ENCODE data around the gene SPTLC3.

Gene SPTLC3

DNA sequence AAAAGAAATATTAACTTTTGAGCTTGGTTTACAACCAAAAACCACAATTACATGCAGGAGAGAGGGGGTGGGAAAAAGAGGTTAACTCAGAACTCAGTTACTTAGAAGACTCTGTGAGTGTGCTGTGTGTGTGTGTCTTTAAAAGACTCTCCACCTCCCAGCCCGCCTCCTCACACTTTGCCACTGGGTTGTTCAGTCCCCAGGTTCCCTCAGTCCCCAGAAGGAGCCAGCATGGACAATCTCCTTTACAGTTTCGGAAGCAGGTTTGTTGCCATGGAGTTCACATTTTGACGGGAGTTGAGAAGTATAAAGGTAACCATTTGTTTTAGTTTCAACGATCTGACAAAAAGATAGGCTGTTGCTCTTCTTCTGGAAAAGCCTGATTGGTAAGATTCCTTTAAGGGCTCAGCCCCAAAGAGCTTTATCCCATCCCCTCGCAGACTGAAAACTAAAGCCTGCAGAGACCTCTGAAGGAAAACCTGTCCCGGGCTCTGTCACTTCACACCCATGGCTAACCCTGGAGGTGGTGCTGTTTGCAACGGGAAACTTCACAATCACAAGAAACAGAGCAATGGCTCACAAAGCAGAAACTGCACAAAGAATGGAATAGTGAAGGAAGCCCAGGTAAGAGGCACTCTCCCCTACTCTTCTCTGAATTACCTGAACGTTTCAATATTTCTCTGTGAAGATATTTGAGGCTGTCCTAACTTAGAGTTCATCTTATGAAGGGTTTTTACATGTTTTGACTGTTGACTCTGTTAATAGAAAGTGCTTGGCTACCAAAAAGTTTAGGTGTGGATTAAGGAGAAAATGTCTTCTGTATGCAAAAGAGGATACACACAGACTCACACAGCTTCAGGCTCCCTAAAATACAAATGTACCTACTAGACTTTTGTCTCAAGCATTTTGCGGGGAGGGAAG is at the start of gene SPTLC3:
SPTLC3 (plus strand) TSS at position 212 of the 921 bp plus-strand sequence; CDS start at position 508, 296 bp downstream.
- Histone ChIP-seq H3K4me3 (ENCODE audit: low read length) (peak within 1 kb of the TSS; percentile 90), H3K4me1 (ENCODE audit: control insufficient read depth, insufficient read depth, low read length) (peaks cover 17% of the 10 kb centered on the region), H3K27me3 (replicated peaks; ENCODE audit: control insufficient read depth, insufficient read depth, low read length) (no peaks in the 10 kb centered on the region), H3K36me3 (ENCODE audit: control insufficient read depth, insufficient read depth, low read length, severe bottlenecking) (no peaks in the 10 kb centered on the region), H3K9ac (ENCODE audit: low read length) (peak within 1 kb of the TSS; percentile 72), H3K9me3 (ENCODE audit: control insufficient read depth, low read length) (no peaks in the 10 kb centered on the region)
- DNase-seq (ENCODE audit: low read depth) = peak; percentile 9

DNA sequence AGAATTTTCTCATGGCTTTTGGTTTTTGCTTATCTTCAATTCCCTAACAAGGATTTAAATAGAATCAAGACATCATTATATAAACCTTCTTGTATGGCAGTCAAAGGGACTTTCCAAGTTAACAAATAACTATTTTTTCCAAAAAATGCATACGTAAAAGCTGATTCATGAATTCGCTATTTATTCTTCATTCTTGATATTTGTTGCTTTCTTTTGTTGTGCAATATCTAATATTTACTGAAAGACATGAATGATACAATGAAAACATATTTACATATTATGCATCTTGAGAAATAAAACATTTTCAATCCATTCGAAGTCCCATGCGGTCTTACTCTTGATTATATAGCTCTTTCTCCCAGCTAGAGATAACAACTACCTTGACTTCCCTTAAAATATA is 47.0 kb upstream of the SPTLC3 start:
- H3K27me3 ChIP-seq (replicated peaks; ENCODE audit: control insufficient read depth, insufficient read depth, low read length) = no peaks in the 10 kb centered on the region
- H3K4me3 ChIP-seq (ENCODE audit: low read length) = no peak overlapping the region
- H3K9ac ChIP-seq (ENCODE audit: low read length) = no peak overlapping the region
- H3K9me3 ChIP-seq (ENCODE audit: control insufficient read depth, low read length) = no peaks in the 10 kb centered on the region
- H3K36me3 ChIP-seq (ENCODE audit: control insufficient read depth, insufficient read depth, low read length, severe bottlenecking) = no peaks in the 10 kb centered on the region
- H3K4me1 ChIP-seq (ENCODE audit: control insufficient read depth, insufficient read depth, low read length) = peaks cover 7% of the 10 kb centered on the region
- no peak for DNase-seq (ENCODE audit: low read depth)

DNA sequence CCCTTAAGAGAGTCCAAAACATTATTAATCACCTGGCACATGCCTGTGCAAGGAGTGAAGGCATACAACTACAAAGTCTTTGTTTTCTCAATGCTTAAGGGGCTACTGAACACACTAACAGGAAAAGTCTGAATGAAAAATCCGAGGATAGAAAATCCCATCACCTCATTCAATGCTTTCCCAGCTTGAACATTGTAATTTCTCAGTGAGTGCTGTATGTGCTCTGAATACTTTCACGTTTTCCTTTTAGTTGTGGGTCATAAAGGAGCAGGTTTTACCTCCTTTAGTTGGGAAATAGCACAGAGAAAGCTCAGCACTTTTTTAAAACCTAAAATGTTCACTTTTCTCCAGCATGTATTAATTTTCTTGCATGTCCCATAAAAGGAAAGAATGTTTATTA is 45.9 kb upstream of the SPTLC3 start:
- no peak overlapping the region for H3K4me3 ChIP-seq (ENCODE audit: low read length)
- peaks cover 7% of the 10 kb centered on the region for H3K4me1 ChIP-seq (ENCODE audit: control insufficient read depth, insufficient read depth, low read length)
- DNase-seq (ENCODE audit: low read depth) = no peak
- H3K27me3 ChIP-seq (replicated peaks; ENCODE audit: control insufficient read depth, insufficient read depth, low read length) = no peaks in the 10 kb centered on the region
- no peaks in the 10 kb centered on the region for H3K36me3 ChIP-seq (ENCODE audit: control insufficient read depth, insufficient read depth, low read length, severe bottlenecking)
- no peaks in the 10 kb centered on the region for H3K9me3 ChIP-seq (ENCODE audit: control insufficient read depth, low read length)
- no peak overlapping the region for H3K9ac ChIP-seq (ENCODE audit: low read length)

DNA sequence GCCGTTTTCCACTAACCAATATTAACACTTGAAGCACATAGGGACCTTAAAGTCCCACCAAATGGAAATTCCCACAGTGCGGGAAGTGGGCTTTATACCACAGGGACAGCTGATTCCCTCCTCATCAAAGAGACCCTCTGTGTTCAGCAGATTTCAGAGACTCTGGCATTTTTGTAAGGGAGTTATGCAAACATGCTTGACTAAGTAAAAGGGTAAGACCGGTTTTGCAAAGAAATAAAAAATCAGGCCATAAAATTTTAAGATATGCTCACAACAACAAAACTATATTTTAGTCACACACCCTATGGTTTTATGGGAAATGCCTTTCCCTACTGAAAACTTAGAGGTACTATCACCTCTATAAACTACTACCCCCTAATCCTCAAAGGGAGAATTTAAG is 45.4 kb upstream of the SPTLC3 start:
- Histone ChIP-seq H3K9me3 (ENCODE audit: control insufficient read depth, low read length) (no peaks in the 10 kb centered on the region), H3K4me3 (ENCODE audit: low read length) (no peak overlapping the region), H3K9ac (ENCODE audit: low read length) (no peak overlapping the region), H3K27me3 (replicated peaks; ENCODE audit: control insufficient read depth, insufficient read depth, low read length) (no peaks in the 10 kb centered on the region), H3K36me3 (ENCODE audit: control insufficient read depth, insufficient read depth, low read length, severe bottlenecking) (no peaks in the 10 kb centered on the region), H3K4me1 (ENCODE audit: control insufficient read depth, insufficient read depth, low read length) (peaks cover 7% of the 10 kb centered on the region)
- no peak for DNase-seq (ENCODE audit: low read depth)

DNA sequence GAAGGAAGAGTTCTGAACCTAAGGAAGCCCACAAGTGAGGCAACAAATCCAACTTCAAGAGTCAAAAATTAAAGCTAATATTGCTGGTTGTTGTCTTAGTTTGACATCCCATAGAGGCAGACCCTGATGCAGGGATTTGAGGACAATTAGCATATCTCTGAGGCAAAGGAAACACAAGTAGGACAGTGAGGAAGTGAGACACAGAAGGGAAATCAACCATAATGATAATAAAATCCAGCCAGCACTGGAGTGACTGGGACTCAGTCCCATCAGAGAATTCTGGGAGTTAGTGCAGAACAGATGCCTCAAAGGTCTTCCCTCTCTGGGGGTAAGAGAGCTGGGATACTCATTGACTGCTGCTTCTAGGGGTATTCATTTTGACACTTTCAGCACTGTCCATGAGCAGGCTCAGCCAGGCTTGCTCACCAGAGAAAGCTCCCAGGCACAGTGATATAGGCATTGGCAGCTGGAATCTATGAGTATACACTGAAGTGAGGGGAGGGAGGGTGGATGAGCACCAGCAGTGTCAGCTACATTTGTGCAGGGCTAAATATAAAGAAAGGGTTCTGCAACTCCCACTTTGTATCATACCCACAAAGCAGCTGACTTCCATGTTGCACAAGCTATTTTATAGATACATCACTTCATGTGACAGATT is 43.4 kb upstream of the SPTLC3 start:
- DNase-seq (ENCODE audit: low read depth) = no peak
- Histone ChIP-seq H3K36me3 (ENCODE audit: control insufficient read depth, insufficient read depth, low read length, severe bottlenecking) (no peaks in the 10 kb centered on the region), H3K9ac (ENCODE audit: low read length) (no peak overlapping the region), H3K4me3 (ENCODE audit: low read length) (no peak overlapping the region), H3K27me3 (replicated peaks; ENCODE audit: control insufficient read depth, insufficient read depth, low read length) (no peaks in the 10 kb centered on the region), H3K4me1 (ENCODE audit: control insufficient read depth, insufficient read depth, low read length) (peaks cover 7% of the 10 kb centered on the region), H3K9me3 (ENCODE audit: control insufficient read depth, low read length) (no peaks in the 10 kb centered on the region)

DNA sequence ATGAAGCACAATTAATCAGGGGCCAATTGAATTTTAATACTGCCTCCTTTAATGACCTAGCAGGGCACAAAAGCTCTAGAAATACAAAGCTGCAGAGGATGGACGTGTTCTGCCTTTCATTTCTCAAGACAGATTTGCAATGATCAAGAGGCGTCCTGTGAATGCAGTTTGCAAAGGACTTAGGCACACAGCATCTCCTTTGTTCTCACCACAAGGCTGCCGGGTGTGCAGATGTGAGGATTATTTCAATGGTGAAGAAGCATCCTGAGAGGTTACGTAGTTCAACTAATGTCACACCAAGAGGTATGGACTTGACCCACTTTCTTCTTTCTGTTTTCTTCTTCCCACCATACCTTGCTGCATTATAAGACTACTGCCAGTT is 42.9 kb upstream of the SPTLC3 start:
- H3K9ac ChIP-seq (ENCODE audit: low read length) = no peak overlapping the region
- H3K9me3 ChIP-seq (ENCODE audit: control insufficient read depth, low read length) = no peaks in the 10 kb centered on the region
- H3K4me3 ChIP-seq (ENCODE audit: low read length) = no peak overlapping the region
- DNase-seq (ENCODE audit: low read depth) = no peak
- H3K36me3 ChIP-seq (ENCODE audit: control insufficient read depth, insufficient read depth, low read length, severe bottlenecking) = no peaks in the 10 kb centered on the region
- H3K27me3 ChIP-seq (replicated peaks; ENCODE audit: control insufficient read depth, insufficient read depth, low read length) = no peaks in the 10 kb centered on the region
- H3K4me1 ChIP-seq (ENCODE audit: control insufficient read depth, insufficient read depth, low read length) = peaks cover 7% of the 10 kb centered on the region

DNA sequence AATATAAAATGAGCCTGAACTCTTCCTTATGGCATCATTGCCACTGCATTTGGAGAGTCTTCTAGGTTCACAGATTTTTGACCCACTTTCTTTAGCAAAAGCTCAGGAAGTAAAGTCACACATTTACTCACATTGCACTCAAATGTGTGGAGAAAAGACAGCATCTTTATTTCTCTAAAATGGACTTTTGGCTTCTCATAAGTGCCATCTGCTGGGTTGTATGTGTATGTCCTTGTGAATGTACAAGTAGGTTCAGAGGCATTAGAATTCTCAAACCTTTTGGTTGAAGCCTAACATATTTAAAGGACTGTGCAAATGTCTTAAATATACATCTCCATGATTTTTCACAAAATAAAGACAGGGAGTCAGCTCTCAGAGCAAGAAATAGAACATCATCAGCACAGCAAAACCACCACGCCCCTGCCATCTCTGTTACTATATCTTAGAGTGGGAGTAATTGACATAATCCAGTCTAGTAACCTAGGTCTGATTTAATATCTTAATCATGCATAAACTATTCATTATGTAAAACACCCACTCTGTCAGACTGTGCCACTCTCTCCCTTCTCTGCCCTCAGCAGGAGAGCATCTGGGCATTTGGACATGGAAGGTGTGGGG is 42.2 kb upstream of the SPTLC3 start:
- H3K9me3 ChIP-seq (ENCODE audit: control insufficient read depth, low read length) = no peaks in the 10 kb centered on the region
- H3K27me3 ChIP-seq (replicated peaks; ENCODE audit: control insufficient read depth, insufficient read depth, low read length) = no peaks in the 10 kb centered on the region
- H3K9ac ChIP-seq (ENCODE audit: low read length) = no peak overlapping the region
- no peak overlapping the region for H3K4me3 ChIP-seq (ENCODE audit: low read length)
- H3K4me1 ChIP-seq (ENCODE audit: control insufficient read depth, insufficient read depth, low read length) = peaks cover 7% of the 10 kb centered on the region
- no peaks in the 10 kb centered on the region for H3K36me3 ChIP-seq (ENCODE audit: control insufficient read depth, insufficient read depth, low read length, severe bottlenecking)
- DNase-seq (ENCODE audit: low read depth) = peak; percentile 69

DNA sequence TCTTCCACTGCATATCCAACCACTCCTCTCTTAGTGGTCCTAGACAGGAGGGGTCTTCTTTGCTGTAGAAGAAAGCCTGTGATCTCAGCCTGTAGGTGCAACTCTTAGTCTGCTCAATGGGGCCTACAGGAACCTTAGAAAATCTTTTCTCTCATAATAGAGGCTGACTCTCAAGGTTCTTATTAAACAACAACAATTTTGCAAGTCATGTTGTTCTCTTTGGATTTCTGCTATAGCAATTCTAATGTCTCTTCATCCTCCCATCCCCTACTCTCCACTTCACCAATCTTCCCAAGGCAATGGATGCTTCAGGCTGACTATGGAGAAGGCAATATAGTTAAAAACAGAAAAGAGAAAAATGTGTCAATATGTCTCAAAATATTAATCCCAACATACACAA is 40.8 kb upstream of the SPTLC3 start:
- Histone ChIP-seq H3K27me3 (replicated peaks; ENCODE audit: control insufficient read depth, insufficient read depth, low read length) (no peaks in the 10 kb centered on the region), H3K4me3 (ENCODE audit: low read length) (no peak overlapping the region), H3K9ac (ENCODE audit: low read length) (no peak overlapping the region), H3K9me3 (ENCODE audit: control insufficient read depth, low read length) (no peaks in the 10 kb centered on the region), H3K36me3 (ENCODE audit: control insufficient read depth, insufficient read depth, low read length, severe bottlenecking) (no peaks in the 10 kb centered on the region), H3K4me1 (ENCODE audit: control insufficient read depth, insufficient read depth, low read length) (peaks cover 7% of the 10 kb centered on the region)
- no peak for DNase-seq (ENCODE audit: low read depth)

DNA sequence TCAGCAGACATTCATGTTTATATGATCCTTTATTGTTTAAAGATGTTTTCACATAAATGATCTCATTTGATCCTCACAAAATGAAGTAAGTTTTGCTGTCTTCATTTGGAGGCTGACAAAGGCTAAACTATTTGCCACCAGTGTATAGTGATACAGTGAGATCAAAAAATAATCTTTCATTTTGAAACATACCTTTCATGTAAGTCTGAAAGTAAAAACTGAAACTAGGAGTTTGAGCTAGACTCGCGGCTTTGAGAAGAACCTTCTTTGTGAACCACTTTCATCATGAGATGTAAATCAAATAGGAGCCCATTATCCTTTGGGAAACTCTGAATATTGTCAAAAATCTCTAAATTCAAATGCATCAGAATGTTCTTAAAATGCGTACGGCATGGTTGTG is 40.3 kb upstream of the SPTLC3 start:
- Histone ChIP-seq H3K9me3 (ENCODE audit: control insufficient read depth, low read length) (no peaks in the 10 kb centered on the region), H3K4me1 (ENCODE audit: control insufficient read depth, insufficient read depth, low read length) (peaks cover 2% of the 10 kb centered on the region), H3K4me3 (ENCODE audit: low read length) (no peak overlapping the region), H3K9ac (ENCODE audit: low read length) (no peak overlapping the region), H3K27me3 (replicated peaks; ENCODE audit: control insufficient read depth, insufficient read depth, low read length) (no peaks in the 10 kb centered on the region), H3K36me3 (ENCODE audit: control insufficient read depth, insufficient read depth, low read length, severe bottlenecking) (no peaks in the 10 kb centered on the region)
- no peak for DNase-seq (ENCODE audit: low read depth)

DNA sequence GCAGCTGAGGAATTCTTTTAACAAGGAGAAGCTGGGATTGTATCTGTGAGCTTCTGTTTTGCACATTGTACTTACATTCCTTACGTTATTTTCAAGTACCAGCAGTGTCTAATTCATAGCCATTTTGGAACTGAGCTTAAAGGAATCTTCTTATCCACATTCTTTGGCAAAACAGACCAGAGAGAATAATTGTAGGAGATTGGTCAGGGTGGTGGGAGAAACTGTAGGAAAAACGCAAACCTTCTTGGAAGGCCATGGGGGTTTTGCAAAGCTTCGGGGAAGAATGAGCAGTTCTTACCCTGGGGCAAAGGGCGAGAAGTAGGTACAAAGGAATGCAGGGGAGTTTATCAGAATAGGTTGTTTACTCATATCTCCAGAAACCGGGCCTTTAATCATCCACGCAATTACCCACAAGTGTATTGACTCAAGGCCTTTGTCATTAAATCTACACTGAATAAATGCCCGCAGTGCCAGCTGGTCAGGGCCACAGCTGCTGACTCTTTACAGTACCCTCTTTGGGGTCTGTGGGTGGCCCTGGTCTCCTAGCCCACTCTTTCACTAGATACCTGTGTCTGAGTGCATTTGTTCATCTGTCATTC is 39.6 kb upstream of the SPTLC3 start:
- H3K9ac ChIP-seq (ENCODE audit: low read length) = no peak overlapping the region
- no peak overlapping the region for H3K4me3 ChIP-seq (ENCODE audit: low read length)
- H3K36me3 ChIP-seq (ENCODE audit: control insufficient read depth, insufficient read depth, low read length, severe bottlenecking) = no peaks in the 10 kb centered on the region
- H3K4me1 ChIP-seq (ENCODE audit: control insufficient read depth, insufficient read depth, low read length) = no peaks in the 10 kb centered on the region
- H3K27me3 ChIP-seq (replicated peaks; ENCODE audit: control insufficient read depth, insufficient read depth, low read length) = no peaks in the 10 kb centered on the region
- DNase-seq (ENCODE audit: low read depth) = no peak
- no peaks in the 10 kb centered on the region for H3K9me3 ChIP-seq (ENCODE audit: control insufficient read depth, low read length)

DNA sequence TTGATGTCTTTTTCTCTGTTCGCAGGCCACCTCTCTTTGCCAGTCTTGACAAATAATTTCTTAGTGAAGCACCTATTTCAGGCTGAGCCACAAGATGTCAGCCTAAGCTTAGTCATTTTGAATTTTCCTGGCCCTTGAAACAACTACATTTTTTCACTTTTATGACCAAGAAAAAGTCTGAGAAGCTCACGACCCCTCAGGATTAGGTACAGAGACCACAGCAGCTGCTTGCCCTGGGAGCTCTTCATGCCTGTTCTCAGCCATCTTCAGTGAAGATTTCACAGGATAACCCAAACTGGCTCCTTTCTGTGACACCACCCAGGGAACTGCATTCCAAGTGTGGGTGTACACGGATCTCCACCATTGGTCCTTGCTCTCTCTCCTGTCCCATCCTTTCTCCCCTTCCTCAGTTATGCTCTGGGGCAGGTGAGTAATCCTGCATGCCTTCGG is 38.4 kb upstream of the SPTLC3 start:
- no peak overlapping the region for H3K9ac ChIP-seq (ENCODE audit: low read length)
- peak; percentile 77 for DNase-seq (ENCODE audit: low read depth)
- H3K4me3 ChIP-seq (ENCODE audit: low read length) = no peak overlapping the region
- H3K4me1 ChIP-seq (ENCODE audit: control insufficient read depth, insufficient read depth, low read length) = no peaks in the 10 kb centered on the region
- H3K9me3 ChIP-seq (ENCODE audit: control insufficient read depth, low read length) = no peaks in the 10 kb centered on the region
- no peaks in the 10 kb centered on the region for H3K36me3 ChIP-seq (ENCODE audit: control insufficient read depth, insufficient read depth, low read length, severe bottlenecking)
- no peaks in the 10 kb centered on the region for H3K27me3 ChIP-seq (replicated peaks; ENCODE audit: control insufficient read depth, insufficient read depth, low read length)

Measured in adipocyte (in vitro differentiated cells).